ENCODE measurements around the gene REX1BD. TPM values are rescaled to one million over a fixed set of nuclear protein-coding genes. Genes with fewer than 3 reads are reported as not detected.
"Not testable (repeated sequence)": the region's sequence is repeated elsewhere in the genome, so short reads cannot be mapped to it uniquely, and the experiment has no call there.

Gene REX1BD
- total and polyA plus RNA-seq, 8 donors = 30.0 to 158 (median 42.2) TPM

DNA sequence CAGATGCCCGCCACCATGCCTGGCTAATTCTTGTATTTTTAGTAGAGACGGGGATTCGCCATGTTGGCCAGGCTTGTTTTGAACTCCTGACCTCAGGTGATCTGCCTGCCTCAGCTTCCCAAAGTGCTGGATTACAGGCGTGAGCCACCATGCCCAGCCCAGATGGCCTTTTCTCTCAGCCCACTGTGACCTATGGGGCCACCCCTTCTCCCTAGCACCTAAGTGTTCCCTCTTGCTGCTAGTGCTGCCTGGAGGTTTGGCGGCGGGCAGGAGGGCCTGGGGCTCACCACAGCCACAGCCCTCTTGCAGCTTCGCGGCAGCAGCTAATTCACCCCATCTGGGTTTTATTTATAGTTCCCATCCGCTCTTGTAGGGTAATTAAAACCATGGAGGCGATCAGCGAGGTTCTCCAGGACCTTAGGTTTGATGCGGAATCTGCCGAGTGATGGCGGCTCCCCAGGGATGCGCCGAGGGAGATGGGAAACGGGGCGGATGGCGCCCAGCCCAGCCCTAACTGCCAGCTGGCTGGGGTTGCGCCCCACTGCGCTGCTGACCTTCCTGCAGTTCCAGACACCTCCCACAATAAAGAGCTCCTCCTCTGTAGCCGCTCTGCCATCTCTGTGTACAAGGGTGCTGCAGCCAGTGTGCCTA lies 3.3 kb downstream of the REX1BD start:
- WGBS, 2 donors = 92 to 94% methylated on average over 22 of the region's 22 CpGs
- no peak overlapping the region for H3K4me3 ChIP-seq
- intact Hi-C loops (cut with DNase I) = no loop called here
- peaks cover 5 to 16% (median 8%) of the 10 kb centered on the region in 3 donors for H3K4me1 ChIP-seq
- ATAC-seq (no peak), FAIRE-seq (no peak), DNase-seq (peak in 1 of 6 donors; percentile 47)
- TF ChIP-seq CTCF (IDR thresholded peaks at IDR 0.05) = no peak
- H3K9me3 ChIP-seq = no peaks in the 10 kb centered on the region
- H3K27ac ChIP-seq = no peak overlapping the region
- H3K36me3 ChIP-seq = peaks cover 0 to 6% (median 0%) of the 10 kb centered on the region in 3 donors
- no peaks in the 10 kb centered on the region for H3K27me3 ChIP-seq

- H3K9me3 ChIP-seq; intact Hi-C loops (cut with DNase I); H3K27ac ChIP-seq; H3K4me3 ChIP-seq; ATAC-seq; FAIRE-seq; H3K36me3 ChIP-seq; H3K27me3 ChIP-seq: not testable (repeated sequence)
- WGBS, 2 donors = 79 to 80% methylated on average over 5 of the region's 5 CpGs
- DNase-seq = peak in 1 of 6 donors; percentile 39
- H3K4me1 ChIP-seq = peaks cover 5 to 16% (median 8%) of the 10 kb centered on the region in 3 donors
Measured at GRCh38 chr19:18592732-18593131, 4.1 kb downstream of the REX1BD start.

- intact Hi-C loops (cut with DNase I) = no loop called here
- Histone ChIP-seq H3K4me3 (peak overlapping the region in 2 of 4 donors; percentile 19 to 38), H3K4me1 (peaks cover 5 to 16% (median 8%) of the 10 kb centered on the region in 3 donors), H3K27me3 (no peaks in the 10 kb centered on the region), H3K9me3 (no peaks in the 10 kb centered on the region), H3K36me3 (peaks cover 0 to 6% (median 0%) of the 10 kb centered on the region in 3 donors), H3K27ac (no peak overlapping the region)
- FAIRE-seq (no peak), ATAC-seq (no peak), DNase-seq (peak in 1 of 6 donors; percentile 84)
- WGBS, 2 donors = 38 to 43% methylated on average over 21 to 25 of the region's 25 CpGs
- no peak for TF ChIP-seq CTCF (IDR thresholded peaks at IDR 0.05)
Measured at GRCh38 chr19:18593367-18594095, 4.9 kb downstream of the REX1BD start.

GRCh38 chr19:18594096-18594823 lies 5.7 kb downstream of the REX1BD start:
- intact Hi-C loops (cut with DNase I) = no loop called here
- DNase-seq = peak; percentile 51 to 90 (median 74)

More at GRCh38 chr19:18594096-18594823, 5.7 kb downstream of the REX1BD start:
- Histone ChIP-seq H3K9me3 (no peaks in the 10 kb centered on the region), H3K27ac (no peak overlapping the region), H3K27me3 (no peaks in the 10 kb centered on the region), H3K36me3 (peaks cover 0 to 6% (median 0%) of the 10 kb centered on the region in 3 donors), H3K4me1 (peaks cover 5 to 16% (median 8%) of the 10 kb centered on the region in 3 donors), H3K4me3 (peak overlapping the region in 2 of 4 donors; percentile 19 to 38)
- FAIRE-seq = no peak
- 1 to 2% methylated on average over 41 to 54 of the region's 54 CpGs for WGBS, 2 donors
- peak; percentile 78 to 89 (median 82) for TF ChIP-seq CTCF (IDR thresholded peaks at IDR 0.05)
- ATAC-seq = peak; percentile 70 to 86 (median 81)

Measured in pancreas (tissue), 10 donors.